ENCODE measurements around the gene MARK1.

DNA sequence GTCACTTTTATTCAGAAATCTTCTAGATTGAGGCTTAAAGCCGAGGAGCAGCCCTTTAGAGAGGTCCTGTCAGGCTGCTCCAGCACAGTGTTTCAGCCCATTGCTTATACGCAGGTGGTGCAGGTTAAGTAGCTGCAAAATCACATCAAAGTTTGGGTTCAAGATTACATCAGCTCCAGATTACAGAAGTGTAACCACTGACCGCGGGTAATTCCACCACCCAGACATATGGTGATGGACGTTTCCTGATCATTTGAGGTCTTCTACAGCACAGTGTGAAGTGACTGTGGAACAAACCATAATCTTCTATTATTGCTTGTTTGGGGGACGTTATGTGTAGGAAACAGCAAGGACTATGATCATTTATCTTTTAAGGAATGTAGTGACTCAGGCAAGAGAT, 174.0 kb downstream of the MARK1 start:
- TF ChIP-seq, protein P1, sequence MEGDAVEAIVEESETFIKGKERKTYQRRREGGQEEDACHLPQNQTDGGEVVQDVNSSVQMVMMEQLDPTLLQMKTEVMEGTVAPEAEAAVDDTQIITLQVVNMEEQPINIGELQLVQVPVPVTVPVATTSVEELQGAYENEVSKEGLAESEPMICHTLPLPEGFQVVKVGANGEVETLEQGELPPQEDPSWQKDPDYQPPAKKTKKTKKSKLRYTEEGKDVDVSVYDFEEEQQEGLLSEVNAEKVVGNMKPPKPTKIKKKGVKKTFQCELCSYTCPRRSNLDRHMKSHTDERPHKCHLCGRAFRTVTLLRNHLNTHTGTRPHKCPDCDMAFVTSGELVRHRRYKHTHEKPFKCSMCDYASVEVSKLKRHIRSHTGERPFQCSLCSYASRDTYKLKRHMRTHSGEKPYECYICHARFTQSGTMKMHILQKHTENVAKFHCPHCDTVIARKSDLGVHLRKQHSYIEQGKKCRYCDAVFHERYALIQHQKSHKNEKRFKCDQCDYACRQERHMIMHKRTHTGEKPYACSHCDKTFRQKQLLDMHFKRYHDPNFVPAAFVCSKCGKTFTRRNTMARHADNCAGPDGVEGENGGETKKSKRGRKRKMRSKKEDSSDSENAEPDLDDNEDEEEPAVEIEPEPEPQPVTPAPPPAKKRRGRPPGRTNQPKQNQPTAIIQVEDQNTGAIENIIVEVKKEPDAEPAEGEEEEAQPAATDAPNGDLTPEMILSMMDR (IDR thresholded peaks at IDR 0.05), result no peak
- no peak for TF ChIP-seq POLR2A (IDR thresholded peaks at IDR 0.05)
